Neutrophil (primary cell): ENCODE results near the gene GALNT16.

Experiments
- H3K27ac ChIP-seq: fragments of 200-600 bp; sonication (generic); 2 replicates; pipeline ENCODE4 v1.5.1; 2016; ENCODE audit warnings: mild to moderate bottlenecking, moderate library complexity
- H3K27me3 ChIP-seq: fragments of 200-600 bp; sonication (generic); 2 replicates; pipeline ENCODE4 v1.6.0; 2016; ENCODE audit warnings: mild to moderate bottlenecking
- H3K36me3 ChIP-seq: fragments of 200-600 bp; sonication (generic); 2 replicates; pipeline ENCODE4 v1.5.1; 2017
- H3K4me1 ChIP-seq, 2 experiments: fragments of 200-600 bp in 1 of 2; sonication (generic) in 1 of 2; 1 replicate in 1 of 2; 2 replicates in 1 of 2; pipeline versions ENCODE4 v1.5.1 to v1.6.1; 2013 to 2016; ENCODE audit warnings: low read depth in 1 of 2, low read length in 1 of 2, mild to moderate bottlenecking in 1 of 2, moderate library complexity in 1 of 2; ENCODE audit not compliant: control insufficient read depth in 1 of 2, insufficient read depth in 1 of 2
- H3K4me3 ChIP-seq, 2 experiments: fragments of 200-600 bp in 1 of 2; sonication (generic) in 1 of 2; 1 replicate in 1 of 2; 2 replicates in 1 of 2; pipeline ENCODE4 v1.5.1; 2013 to 2016; ENCODE audit warnings: low read depth in 1 of 2, low read length in 1 of 2, mild to moderate bottlenecking in 1 of 2, moderate library complexity in 1 of 2
- H3K9me3 ChIP-seq: fragments of 200-600 bp; sonication (generic); 2 replicates; pipeline ENCODE4 v1.5.1; 2016
- TF ChIP-seq, protein P1 (sequence below): fragments of 200-600 bp; sonication (generic); IDR thresholded peaks from 2 replicates; pipeline ENCODE4 v1.5.1; 2016; ENCODE audit warnings: antibody characterized with exemption

GALNT16 gene

GRCh38 chr14:69317102-69317755 is 57.3 kb downstream of the GALNT16 start:
- Histone ChIP-seq H3K9me3 (no peaks in the 10 kb centered on the region), H3K4me3 (no peak overlapping the region), H3K27me3 (no peaks in the 10 kb centered on the region), H3K4me1 (no peaks in the 10 kb centered on the region), H3K36me3 (no peaks in the 10 kb centered on the region), H3K27ac (no peak overlapping the region)
- TF ChIP-seq, protein P1, sequence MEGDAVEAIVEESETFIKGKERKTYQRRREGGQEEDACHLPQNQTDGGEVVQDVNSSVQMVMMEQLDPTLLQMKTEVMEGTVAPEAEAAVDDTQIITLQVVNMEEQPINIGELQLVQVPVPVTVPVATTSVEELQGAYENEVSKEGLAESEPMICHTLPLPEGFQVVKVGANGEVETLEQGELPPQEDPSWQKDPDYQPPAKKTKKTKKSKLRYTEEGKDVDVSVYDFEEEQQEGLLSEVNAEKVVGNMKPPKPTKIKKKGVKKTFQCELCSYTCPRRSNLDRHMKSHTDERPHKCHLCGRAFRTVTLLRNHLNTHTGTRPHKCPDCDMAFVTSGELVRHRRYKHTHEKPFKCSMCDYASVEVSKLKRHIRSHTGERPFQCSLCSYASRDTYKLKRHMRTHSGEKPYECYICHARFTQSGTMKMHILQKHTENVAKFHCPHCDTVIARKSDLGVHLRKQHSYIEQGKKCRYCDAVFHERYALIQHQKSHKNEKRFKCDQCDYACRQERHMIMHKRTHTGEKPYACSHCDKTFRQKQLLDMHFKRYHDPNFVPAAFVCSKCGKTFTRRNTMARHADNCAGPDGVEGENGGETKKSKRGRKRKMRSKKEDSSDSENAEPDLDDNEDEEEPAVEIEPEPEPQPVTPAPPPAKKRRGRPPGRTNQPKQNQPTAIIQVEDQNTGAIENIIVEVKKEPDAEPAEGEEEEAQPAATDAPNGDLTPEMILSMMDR, result no peak

DNA sequence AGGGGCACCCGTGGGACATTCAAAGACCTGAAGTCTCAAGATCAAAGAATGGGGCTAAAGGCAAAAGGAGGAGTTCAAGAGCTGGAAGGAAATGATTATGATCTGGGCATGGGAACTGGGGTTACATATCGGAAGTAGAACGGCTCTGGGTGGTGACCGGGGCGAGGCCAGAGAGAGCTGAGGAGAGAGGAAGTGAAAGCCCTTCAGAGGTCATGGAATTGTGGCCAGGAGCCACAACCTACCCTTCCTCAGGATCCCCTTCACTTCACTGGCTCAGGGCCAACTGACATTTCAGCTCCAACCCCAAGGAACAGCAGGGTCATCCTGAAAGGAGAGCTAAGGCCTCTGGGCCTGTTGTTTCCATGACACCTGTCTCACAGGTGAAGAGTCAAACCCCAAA is 57.8 kb downstream of the GALNT16 start:
- no peak overlapping the region for H3K4me3 ChIP-seq
- no peaks in the 10 kb centered on the region for H3K4me1 ChIP-seq
- no peaks in the 10 kb centered on the region for H3K36me3 ChIP-seq
- TF ChIP-seq, protein P1, result no peak
- no peaks in the 10 kb centered on the region for H3K27me3 ChIP-seq
- no peak overlapping the region for H3K27ac ChIP-seq
- H3K9me3 ChIP-seq, result no peaks in the 10 kb centered on the region

GRCh38 chr14:69318241-69318640 is 58.3 kb downstream of the GALNT16 start:
- Histone ChIP-seq H3K4me3 (no peak overlapping the region), H3K36me3 (no peaks in the 10 kb centered on the region), H3K9me3 (no peaks in the 10 kb centered on the region), H3K27ac (no peak overlapping the region), H3K27me3 (no peaks in the 10 kb centered on the region), H3K4me1 (no peaks in the 10 kb centered on the region)
- TF ChIP-seq, protein P1, result no peak

DNA sequence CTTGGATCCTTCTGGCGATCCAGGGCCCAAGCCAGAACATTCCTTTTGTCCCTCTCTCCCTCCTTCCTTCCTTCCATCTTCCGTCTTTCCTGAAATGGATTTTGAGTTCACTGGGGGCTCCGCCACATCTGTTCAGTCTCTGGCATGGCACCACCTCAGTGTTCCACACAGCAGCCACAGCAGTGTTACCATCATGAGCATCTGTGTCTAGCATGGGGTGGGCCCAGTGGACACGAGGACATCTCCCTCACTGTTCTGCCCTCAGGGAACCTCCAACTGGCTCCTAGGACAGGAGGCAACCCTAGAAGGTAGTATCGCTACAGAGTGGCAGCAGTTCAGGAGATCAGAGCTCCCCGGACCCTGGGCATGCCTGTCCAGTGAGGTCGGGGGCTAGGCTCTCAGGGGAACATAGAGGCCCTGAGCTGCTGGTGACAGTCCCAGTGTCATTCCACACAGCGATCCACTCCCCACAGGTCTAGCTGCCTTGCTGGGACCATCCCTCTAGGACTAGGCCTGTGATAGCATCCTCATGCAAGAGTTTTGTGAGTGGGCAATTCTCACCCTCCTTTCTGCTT is 59.0 kb downstream of the GALNT16 start:
- H3K36me3 ChIP-seq, result no peaks in the 10 kb centered on the region
- no peaks in the 10 kb centered on the region for H3K27me3 ChIP-seq
- no peak overlapping the region for H3K27ac ChIP-seq
- no peaks in the 10 kb centered on the region for H3K4me1 ChIP-seq
- no peak overlapping the region for H3K4me3 ChIP-seq
- no peaks in the 10 kb centered on the region for H3K9me3 ChIP-seq
- TF ChIP-seq, protein P1, result no peak

DNA sequence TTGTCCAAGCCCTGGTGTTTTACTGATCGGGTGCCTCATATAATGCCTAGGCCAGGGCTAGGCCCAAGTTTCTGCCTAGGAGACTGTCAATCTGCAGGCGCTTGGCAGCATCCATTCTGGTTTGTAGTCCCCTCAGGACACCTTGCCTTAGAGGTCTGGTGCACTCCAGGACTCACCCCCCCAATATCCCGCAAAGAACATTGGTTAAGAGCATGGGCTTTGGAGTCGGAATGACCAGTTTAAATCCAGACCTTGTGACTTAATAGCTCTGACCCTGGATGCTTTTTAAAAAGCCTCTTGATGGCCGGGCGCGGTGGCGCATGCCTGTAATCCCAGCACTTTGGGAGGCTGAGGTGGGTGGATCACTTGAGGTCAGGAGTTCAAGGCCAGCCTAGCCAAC is 60.0 kb downstream of the GALNT16 start:
- H3K4me3 ChIP-seq, result no peak overlapping the region
- TF ChIP-seq, protein P1, result no peak

More for the DNA sequence above, 60.0 kb downstream of the GALNT16 start:
- Histone ChIP-seq H3K27ac (no peak overlapping the region), H3K4me1 (no peaks in the 10 kb centered on the region), H3K36me3 (no peaks in the 10 kb centered on the region), H3K9me3 (no peaks in the 10 kb centered on the region), H3K27me3 (no peaks in the 10 kb centered on the region)
